Body of pancreas (tissue), 4 donors: ENCODE results near the gene SPOCK3. TPM values are rescaled to one million over a fixed set of nuclear protein-coding genes. Genes with fewer than 3 reads are reported as not detected.

Experiments
- ATAC-seq: fragments of 150-250 bp; one replicate; pipeline ENCODE4 v1.9.1; 2016
- DNase-seq, 4 donors: peaks; one replicate each; pipeline ENCODE4 v3.0.0-alpha.2; 2019
- H3K27ac ChIP-seq, 4 donors: fragments of 200-600 bp; sonication (generic); 1 replicate in 3 of 4; 2 replicates in 1 of 4; pipeline versions ENCODE4 v1.5.1 to v1.6.1; 2016 to 2019; ENCODE audit warnings: mild to moderate bottlenecking in 1 of 4, mixed read lengths in 1 of 4, moderate library complexity in 1 of 4
- H3K27me3 ChIP-seq, 2 donors: fragments of 200-600 bp; sonication (generic); one replicate each; pipeline ENCODE4 v1.6.0; 2016; ENCODE audit warnings: mild to moderate bottlenecking in 1 of 2
- H3K36me3 ChIP-seq, 2 donors: fragments of 200-600 bp; sonication (generic); replicated peaks in 1 of 2; 2 replicates each; pipeline ENCODE4 v1.5.1; 2016; ENCODE audit warnings: low read depth in 2 of 2; ENCODE audit not compliant: insufficient read depth in 1 of 2
- H3K4me1 ChIP-seq: fragments of 200-600 bp; sonication (generic); one replicate; pipeline ENCODE4 v1.6.0; 2016
- H3K4me3 ChIP-seq, 2 donors: fragments of 200-600 bp; sonication (generic); 1 replicate in 1 of 2; 2 replicates in 1 of 2; pipeline ENCODE4 v1.5.1; 2016 to 2019
- H3K9me3 ChIP-seq, 3 donors: fragments of 200-600 bp; sonication (generic); 1 replicate in 2 of 3; 2 replicates in 1 of 3; pipeline ENCODE4 v1.5.1; 2016
- POLR2A ChIP-seq, 3 donors: fragments of 450-650 bp; IDR thresholded peaks; one replicate each; pipeline ENCODE4 v1.6.1; 2016; ENCODE audit warnings: antibody characterized with exemption in 3 of 3, mild to moderate bottlenecking in 2 of 3
- WGBS, 2 donors: methylation state at CpG; one replicate each; pipeline ENCODE4 v1.1.5; 2017; 5-methylcytosine and 5-hydroxymethylcytosine counted together
- intact Hi-C: fragments of 100-400 bp; cut with DNase I; formaldehyde crosslinking; loops from one replicate; pipeline ENCODE4 v1.15.1; 2023
- total RNA-seq, 2 donors: library from RNA; depleted of rRNA; stranded (reverse); fragments of >200 nt; gene quantifications; one replicate each; pipeline ENCODE4 v1.1.0, GENCODE V29; 2016
- TF ChIP-seq, protein P1 (sequence below), 7 experiments: fragments of 450-650 bp in 4 of 7; fragments of 200-600 bp in 3 of 7; sonication (generic) in 3 of 7; IDR thresholded peaks; one replicate each; pipeline ENCODE4 v1.5.1; 2016 to 2019; ENCODE audit warnings: antibody characterized with exemption in 7 of 7

The SPOCK3 gene
- total RNA-seq, 2 donors from 2014 or later = not detected

DNA sequence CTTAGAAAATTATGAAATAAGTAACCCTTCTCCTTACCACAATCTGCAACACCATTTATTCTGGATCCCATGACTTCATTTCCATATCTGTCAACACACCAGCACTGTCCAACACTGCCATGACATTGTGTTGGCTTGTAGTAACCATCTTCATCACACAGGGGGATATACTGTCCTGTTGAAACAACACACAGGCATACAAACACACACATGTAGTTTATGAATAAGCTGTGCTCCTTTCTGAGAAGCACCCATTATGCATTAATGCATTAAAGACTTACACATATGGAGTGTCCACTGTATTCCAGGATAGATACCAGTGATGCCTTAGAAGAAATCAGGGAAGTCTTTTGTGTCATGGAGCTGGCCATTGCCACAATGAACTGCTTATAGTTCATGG is 496.9 kb downstream of the SPOCK3 start:
- Histone ChIP-seq H3K4me3 (no peak overlapping the region), H3K4me1 (no peaks in the 10 kb centered on the region), H3K36me3 (no peaks in the 10 kb centered on the region), H3K9me3 (no peaks in the 10 kb centered on the region), H3K27ac (no peak overlapping the region), H3K27me3 (no peaks in the 10 kb centered on the region)
- no peak for TF ChIP-seq POLR2A (IDR thresholded peaks at IDR 0.05)
- TF ChIP-seq, protein P1, sequence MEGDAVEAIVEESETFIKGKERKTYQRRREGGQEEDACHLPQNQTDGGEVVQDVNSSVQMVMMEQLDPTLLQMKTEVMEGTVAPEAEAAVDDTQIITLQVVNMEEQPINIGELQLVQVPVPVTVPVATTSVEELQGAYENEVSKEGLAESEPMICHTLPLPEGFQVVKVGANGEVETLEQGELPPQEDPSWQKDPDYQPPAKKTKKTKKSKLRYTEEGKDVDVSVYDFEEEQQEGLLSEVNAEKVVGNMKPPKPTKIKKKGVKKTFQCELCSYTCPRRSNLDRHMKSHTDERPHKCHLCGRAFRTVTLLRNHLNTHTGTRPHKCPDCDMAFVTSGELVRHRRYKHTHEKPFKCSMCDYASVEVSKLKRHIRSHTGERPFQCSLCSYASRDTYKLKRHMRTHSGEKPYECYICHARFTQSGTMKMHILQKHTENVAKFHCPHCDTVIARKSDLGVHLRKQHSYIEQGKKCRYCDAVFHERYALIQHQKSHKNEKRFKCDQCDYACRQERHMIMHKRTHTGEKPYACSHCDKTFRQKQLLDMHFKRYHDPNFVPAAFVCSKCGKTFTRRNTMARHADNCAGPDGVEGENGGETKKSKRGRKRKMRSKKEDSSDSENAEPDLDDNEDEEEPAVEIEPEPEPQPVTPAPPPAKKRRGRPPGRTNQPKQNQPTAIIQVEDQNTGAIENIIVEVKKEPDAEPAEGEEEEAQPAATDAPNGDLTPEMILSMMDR (IDR thresholded peaks at IDR 0.05) = no peak
- intact Hi-C loops = no loop called here
- DNase-seq (no peak), ATAC-seq (no peak)

DNA sequence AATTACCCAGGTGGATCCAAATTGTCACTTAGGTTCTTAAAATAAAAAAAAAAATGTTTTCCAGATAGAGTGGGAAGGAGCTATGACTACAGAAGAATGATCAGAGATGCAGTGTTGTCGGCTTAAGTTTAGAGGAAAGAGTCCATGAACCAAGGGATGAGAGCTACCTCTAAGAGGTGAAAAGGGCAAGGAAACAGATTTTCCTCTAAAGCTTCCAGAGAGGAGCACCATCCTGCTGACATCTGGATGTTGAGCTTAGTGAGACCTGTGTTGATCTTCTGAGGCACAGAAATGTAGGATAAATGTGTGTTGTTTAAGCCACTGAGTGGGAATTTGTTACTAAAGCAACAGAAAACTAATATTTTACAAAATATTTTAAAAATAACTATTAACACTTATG is 498.7 kb downstream of the SPOCK3 start:
- WGBS, 2 donors = 69 to 82% methylated on average over 1 of the region's 1 CpG
- ATAC-seq = no peak
- no peaks in the 10 kb centered on the region for H3K4me1 ChIP-seq
- H3K27ac ChIP-seq = no peak overlapping the region
- no peak for TF ChIP-seq POLR2A (IDR thresholded peaks at IDR 0.05)
- TF ChIP-seq, protein P1 (IDR thresholded peaks at IDR 0.05) = no peak
- H3K27me3 ChIP-seq = no peaks in the 10 kb centered on the region
- no peaks in the 10 kb centered on the region for H3K9me3 ChIP-seq
- no peak overlapping the region for H3K4me3 ChIP-seq
- no peaks in the 10 kb centered on the region for H3K36me3 ChIP-seq
- intact Hi-C loops = no loop called here
- DNase-seq = no peak

DNA sequence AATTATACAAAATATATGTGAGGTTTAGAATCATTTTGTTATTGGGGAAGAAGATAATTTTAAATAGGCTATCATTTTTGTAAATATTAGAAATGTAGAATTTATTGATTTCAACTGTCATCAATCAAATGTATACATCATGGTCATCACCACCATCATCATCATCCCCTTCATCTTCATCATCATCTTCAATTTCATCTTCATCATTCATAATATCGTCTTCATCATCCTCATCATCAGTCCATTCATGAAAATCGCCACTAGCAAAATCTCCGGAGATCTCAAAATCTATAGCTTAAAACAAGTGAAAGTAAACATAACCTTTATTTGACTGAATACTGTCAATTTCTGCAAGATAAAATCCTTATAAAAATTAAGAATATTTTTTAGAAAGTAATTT is 499.5 kb downstream of the SPOCK3 start:
- no peaks in the 10 kb centered on the region for H3K4me1 ChIP-seq
- 59 to 68% methylated on average over 3 of the region's 3 CpGs for WGBS, 2 donors
- no peaks in the 10 kb centered on the region for H3K9me3 ChIP-seq
- H3K36me3 ChIP-seq = no peaks in the 10 kb centered on the region
- intact Hi-C loops = no loop called here
- H3K27ac ChIP-seq = no peak overlapping the region
- no peaks in the 10 kb centered on the region for H3K27me3 ChIP-seq
- TF ChIP-seq POLR2A (IDR thresholded peaks at IDR 0.05) = no peak
- TF ChIP-seq, protein P1 (IDR thresholded peaks at IDR 0.05) = no peak
- no peak for DNase-seq
- no peak overlapping the region for H3K4me3 ChIP-seq
- ATAC-seq = no peak

DNA sequence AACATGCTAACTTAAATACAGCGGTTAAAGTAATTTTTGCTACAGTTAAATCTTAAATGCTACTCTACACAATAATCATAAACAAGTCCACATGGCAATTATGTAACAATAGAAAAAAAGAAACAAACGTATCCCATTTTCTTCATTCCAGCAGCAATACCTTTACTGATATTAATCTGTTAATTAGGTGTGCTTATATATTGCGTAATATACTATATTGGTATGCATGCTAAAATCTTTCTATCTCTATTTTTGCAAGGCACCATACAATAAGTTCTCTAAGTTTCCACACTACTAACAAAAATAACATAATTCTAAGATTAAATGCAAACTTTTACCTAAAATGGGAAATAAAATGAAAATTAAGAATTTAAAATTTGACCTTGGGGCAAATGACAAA is 500.6 kb downstream of the SPOCK3 start:
- H3K27me3 ChIP-seq = no peaks in the 10 kb centered on the region
- intact Hi-C loops = no loop called here
- DNase-seq = no peak
- no peak overlapping the region for H3K4me3 ChIP-seq
- H3K9me3 ChIP-seq = no peaks in the 10 kb centered on the region
- H3K4me1 ChIP-seq = no peaks in the 10 kb centered on the region
- no peak for ATAC-seq
- H3K27ac ChIP-seq = no peak overlapping the region
- 48 to 72% methylated on average over 3 of the region's 3 CpGs for WGBS, 2 donors
- no peak for TF ChIP-seq POLR2A (IDR thresholded peaks at IDR 0.05)
- TF ChIP-seq, protein P1 (IDR thresholded peaks at IDR 0.05) = no peak
- H3K36me3 ChIP-seq = no peaks in the 10 kb centered on the region

DNA sequence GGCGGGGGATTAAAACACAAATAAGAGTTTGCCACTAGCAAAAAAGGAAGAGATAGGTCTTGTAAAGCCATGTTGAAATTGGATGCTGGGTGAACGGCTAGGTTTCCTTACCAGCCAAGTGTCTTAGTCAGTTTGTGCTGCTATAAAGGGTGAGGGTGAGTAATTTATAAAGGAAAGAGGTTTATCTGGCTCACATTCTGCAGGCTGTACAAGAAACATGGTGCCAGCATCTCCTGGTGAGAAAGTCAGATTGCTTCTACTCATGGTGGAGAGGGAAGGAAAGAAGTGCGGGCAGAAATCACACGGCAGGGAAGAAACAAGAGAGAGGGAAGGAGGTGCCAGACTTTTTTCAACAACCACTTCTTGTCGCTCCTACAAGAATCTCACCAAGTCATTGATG is 507.5 kb downstream of the SPOCK3 start:
- ATAC-seq = no peak
- intact Hi-C loops = no loop called here
- no peak for DNase-seq
- no peaks in the 10 kb centered on the region for H3K36me3 ChIP-seq
- H3K4me1 ChIP-seq = no peaks in the 10 kb centered on the region
- WGBS, 2 donors = 65 to 67% methylated on average over 5 of the region's 5 CpGs
- H3K27me3 ChIP-seq = no peaks in the 10 kb centered on the region
- H3K9me3 ChIP-seq = no peaks in the 10 kb centered on the region
- no peak overlapping the region for H3K4me3 ChIP-seq
- H3K27ac ChIP-seq = no peak overlapping the region
- TF ChIP-seq, protein P1 (IDR thresholded peaks at IDR 0.05) = no peak
- no peak for TF ChIP-seq POLR2A (IDR thresholded peaks at IDR 0.05)
